Measurements from ENCODE around the gene DNA2.

Gene DNA2

GRCh38 chr10:68442971-68443370 is 28.8 kb downstream of the DNA2 start:
- no peak for DNase-seq (ENCODE audit: low read depth)

GRCh38 chr10:68440898-68441297 is 30.9 kb downstream of the DNA2 start:
- DNase-seq (ENCODE audit: low read depth) = no peak

GRCh38 chr10:68435803-68436202 is 36.0 kb downstream of the DNA2 start:
- DNase-seq (ENCODE audit: low read depth) = no peak

- DNase-seq (ENCODE audit: low read depth) = no peak
Measured at GRCh38 chr10:68434657-68435056, 37.1 kb downstream of the DNA2 start.

GRCh38 chr10:68428396-68429104 is 43.2 kb downstream of the DNA2 start:
- DNase-seq (ENCODE audit: low read depth) = no peak

- no peak for DNase-seq (ENCODE audit: low read depth)
Measured at GRCh38 chr10:68424454-68425014, 47.2 kb downstream of the DNA2 start.

GRCh38 chr10:68423522-68423921 is 48.3 kb downstream of the DNA2 start:
- no peak for DNase-seq (ENCODE audit: low read depth)

GRCh38 chr10:68419376-68419775 is 52.4 kb downstream of the DNA2 start:
- DNase-seq (ENCODE audit: low read depth) = no peak

GRCh38 chr10:68408898-68409518 is 62.8 kb downstream of the DNA2 start:
- DNase-seq (ENCODE audit: low read depth) = no peak

GRCh38 chr10:68406815-68407548 is 64.8 kb downstream of the DNA2 start, which contains the start of gene RUFY2:
Gene RUFY2, minus strand, starts transcription at chr10:68407277. Its CDS starts 88 bp downstream, at chr10:68407189.
- no peak for DNase-seq (ENCODE audit: low read depth)

- DNase-seq (ENCODE audit: low read depth) = no peak
Measured at GRCh38 chr10:68406111-68406814, 65.5 kb downstream of the DNA2 start.

- no peak for DNase-seq (ENCODE audit: low read depth)
Measured at GRCh38 chr10:68403701-68404100, 68.1 kb downstream of the DNA2 start.

- no peak for DNase-seq (ENCODE audit: low read depth)
Measured at GRCh38 chr10:68402276-68402675, 69.5 kb downstream of the DNA2 start.

GRCh38 chr10:68397005-68397404 is 74.8 kb downstream of the DNA2 start:
- no peak for DNase-seq (ENCODE audit: low read depth)

GRCh38 chr10:68385740-68386139 is 86.0 kb downstream of the DNA2 start:
- no peak for DNase-seq (ENCODE audit: low read depth)

GRCh38 chr10:68371604-68372003 is 100.2 kb downstream of the DNA2 start:
- no peak for DNase-seq (ENCODE audit: low read depth)

- no peak for DNase-seq (ENCODE audit: low read depth)
Measured at GRCh38 chr10:68367121-68367520, 104.7 kb downstream of the DNA2 start.

GRCh38 chr10:68366600-68366999 is 105.2 kb downstream of the DNA2 start:
- no peak for DNase-seq (ENCODE audit: low read depth)

- DNase-seq (ENCODE audit: low read depth) = no peak
Measured at GRCh38 chr10:68365611-68366010, 106.2 kb downstream of the DNA2 start.

GRCh38 chr10:68364101-68364886 is 107.5 kb downstream of the DNA2 start:
- no peak for DNase-seq (ENCODE audit: low read depth)
